BE2C (cell line): Measurements from ENCODE around the gene SMAD4.

Source experiments
- DNase-seq: peaks from one replicate; pipeline ENCODE4 v3.0.0-alpha.2; 2020
- H3K27me3 ChIP-seq: fragments of 250-450 bp; sonication (Bioruptor Pico); 2 replicates; pipeline ENCODE4 v1.5.1; 2020; ENCODE audit warnings: mild to moderate bottlenecking
- H3K36me3 ChIP-seq: fragments of 250-450 bp; sonication (Bioruptor Pico); 2 replicates; pipeline ENCODE4 v1.5.1; 2020; ENCODE audit warnings: mild to moderate bottlenecking
- H3K4me1 ChIP-seq: fragments of 250-450 bp; sonication (Bioruptor Pico); 2 replicates; pipeline ENCODE4 v1.5.1; 2020
- H3K4me3 ChIP-seq: 2 replicates; pipeline ENCODE4 v1.5.1; 2011; ENCODE audit warnings: low read depth, low read length
- H3K9me3 ChIP-seq: fragments of 250-450 bp; sonication (Bioruptor Pico); 2 replicates; pipeline ENCODE4 v1.5.1; 2020
- TF ChIP-seq, protein P1 (sequence below): IDR thresholded peaks from 2 replicates; pipeline ENCODE4 v1.5.1; 2012; ENCODE audit warnings: mild to moderate bottlenecking, low read depth, low read length

SMAD4 gene

DNA sequence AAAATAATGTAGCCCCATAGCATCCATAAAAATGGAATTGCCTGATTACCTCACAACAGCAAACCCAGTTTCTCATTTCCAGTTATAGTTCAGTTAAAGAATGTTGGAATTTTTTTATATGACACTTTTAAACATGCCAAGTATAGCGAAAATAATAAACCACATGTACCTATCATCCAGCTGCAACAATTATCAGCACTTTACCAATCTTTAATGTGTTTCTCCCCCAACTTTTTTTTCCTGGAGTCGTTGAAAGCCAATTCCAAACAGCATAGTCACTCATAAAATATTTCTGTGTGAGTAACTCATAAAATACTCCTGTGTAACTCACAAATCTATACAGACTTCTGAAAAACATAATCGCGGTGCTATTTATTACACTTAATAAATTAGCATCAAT is 38.1 kb downstream of the SMAD4 start:
- no peak for DNase-seq
- H3K9me3 ChIP-seq, result no peaks in the 10 kb centered on the region
- H3K4me3 ChIP-seq, result no peak overlapping the region
- no peaks in the 10 kb centered on the region for H3K27me3 ChIP-seq
- H3K4me1 ChIP-seq, result no peaks in the 10 kb centered on the region
- TF ChIP-seq, protein P1, sequence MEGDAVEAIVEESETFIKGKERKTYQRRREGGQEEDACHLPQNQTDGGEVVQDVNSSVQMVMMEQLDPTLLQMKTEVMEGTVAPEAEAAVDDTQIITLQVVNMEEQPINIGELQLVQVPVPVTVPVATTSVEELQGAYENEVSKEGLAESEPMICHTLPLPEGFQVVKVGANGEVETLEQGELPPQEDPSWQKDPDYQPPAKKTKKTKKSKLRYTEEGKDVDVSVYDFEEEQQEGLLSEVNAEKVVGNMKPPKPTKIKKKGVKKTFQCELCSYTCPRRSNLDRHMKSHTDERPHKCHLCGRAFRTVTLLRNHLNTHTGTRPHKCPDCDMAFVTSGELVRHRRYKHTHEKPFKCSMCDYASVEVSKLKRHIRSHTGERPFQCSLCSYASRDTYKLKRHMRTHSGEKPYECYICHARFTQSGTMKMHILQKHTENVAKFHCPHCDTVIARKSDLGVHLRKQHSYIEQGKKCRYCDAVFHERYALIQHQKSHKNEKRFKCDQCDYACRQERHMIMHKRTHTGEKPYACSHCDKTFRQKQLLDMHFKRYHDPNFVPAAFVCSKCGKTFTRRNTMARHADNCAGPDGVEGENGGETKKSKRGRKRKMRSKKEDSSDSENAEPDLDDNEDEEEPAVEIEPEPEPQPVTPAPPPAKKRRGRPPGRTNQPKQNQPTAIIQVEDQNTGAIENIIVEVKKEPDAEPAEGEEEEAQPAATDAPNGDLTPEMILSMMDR, result no peak
- H3K36me3 ChIP-seq, result no peaks in the 10 kb centered on the region; the same call in 1 of the 2 replicates

DNA sequence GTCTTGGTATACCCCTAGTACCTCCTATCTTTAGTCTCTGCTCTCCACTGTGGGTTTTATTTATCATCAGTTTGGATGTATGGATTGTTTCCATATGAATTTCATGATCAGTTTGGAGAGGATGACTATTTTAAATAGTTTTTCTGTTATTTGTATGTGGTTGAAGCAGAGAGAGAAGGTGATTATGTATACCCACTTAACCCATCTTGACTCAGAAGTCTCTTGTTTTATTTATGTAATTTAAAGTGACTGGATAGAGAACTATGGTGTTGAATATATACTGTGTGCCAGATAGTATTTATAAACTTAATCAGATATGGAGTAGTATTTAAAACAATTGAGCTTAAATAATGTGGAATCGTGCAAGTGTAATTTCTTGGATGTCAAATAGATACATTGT is 39.9 kb downstream of the SMAD4 start:
- no peak for DNase-seq
- no peaks in the 10 kb centered on the region for H3K27me3 ChIP-seq

DNA sequence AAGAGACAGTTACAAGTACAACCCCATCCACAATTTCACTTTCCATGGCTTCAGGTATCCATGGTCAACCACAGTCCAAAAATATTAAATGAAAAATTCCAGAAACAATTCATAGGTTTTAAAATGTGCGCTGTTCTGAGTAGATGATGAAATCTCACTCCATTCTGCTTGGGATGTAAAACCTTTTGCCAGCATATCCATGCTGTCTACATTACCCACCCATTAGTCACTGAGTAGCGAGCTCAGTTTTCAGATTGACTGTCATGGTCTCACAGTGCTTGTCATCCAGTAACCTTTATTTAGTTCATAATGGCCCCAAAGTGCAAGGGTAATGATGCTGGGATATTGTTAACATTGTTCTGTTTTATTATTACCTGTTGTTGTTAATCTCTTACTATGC is 40.5 kb downstream of the SMAD4 start:
- TF ChIP-seq, protein P1, result no peak
- no peak for DNase-seq
- no peak overlapping the region for H3K4me3 ChIP-seq
- no peaks in the 10 kb centered on the region for H3K9me3 ChIP-seq
- H3K27me3 ChIP-seq, result no peaks in the 10 kb centered on the region
- H3K4me1 ChIP-seq, result no peaks in the 10 kb centered on the region
- H3K36me3 ChIP-seq, result no peaks in the 10 kb centered on the region

More for the DNA sequence above, 39.9 kb downstream of the SMAD4 start:
- Histone ChIP-seq H3K4me1 (no peaks in the 10 kb centered on the region), H3K4me3 (no peak overlapping the region), H3K36me3 (no peaks in the 10 kb centered on the region; the same call in 1 of the 2 replicates), H3K9me3 (no peaks in the 10 kb centered on the region)
- TF ChIP-seq, protein P1, result no peak

DNA sequence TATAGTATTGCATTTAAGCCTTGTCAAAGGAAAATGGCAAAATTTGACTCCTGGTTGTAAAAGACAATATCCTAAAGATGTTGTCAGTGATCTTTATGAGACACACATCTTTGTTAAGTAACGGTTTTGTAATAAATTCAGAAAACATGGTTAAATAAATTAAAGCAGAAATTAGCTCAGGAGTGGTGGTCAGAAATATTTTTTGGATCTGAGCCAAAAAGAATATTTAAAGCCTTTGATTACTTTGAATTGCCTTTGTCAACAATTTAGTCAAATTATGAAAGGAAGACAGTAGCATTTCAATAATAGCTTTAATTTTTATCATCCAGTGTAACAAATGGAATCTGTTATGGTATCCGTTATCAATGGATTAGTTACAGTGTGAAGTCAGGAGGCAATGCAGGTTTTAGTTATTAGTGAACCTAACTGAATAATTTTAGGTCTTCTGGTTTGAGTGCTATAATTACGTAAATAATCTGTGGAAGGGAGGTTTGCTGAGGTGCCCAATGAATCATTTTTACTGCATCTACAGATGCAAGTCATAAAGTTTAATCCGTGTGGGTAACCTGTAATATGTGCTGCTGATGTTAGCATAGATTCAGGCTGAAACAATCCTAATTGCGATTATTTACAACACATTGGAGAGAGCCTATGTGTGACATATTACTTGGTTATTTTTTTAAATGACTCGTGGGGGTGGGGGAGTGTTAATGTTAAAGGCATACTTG is 42.7 kb downstream of the SMAD4 start:
- Histone ChIP-seq H3K36me3 (no peaks in the 10 kb centered on the region; the same call in 1 of the 2 replicates), H3K4me3 (no peak overlapping the region), H3K9me3 (no peaks in the 10 kb centered on the region), H3K27me3 (no peaks in the 10 kb centered on the region), H3K4me1 (no peaks in the 10 kb centered on the region)
- TF ChIP-seq, protein P1, result no peak
- no peak for DNase-seq

- H3K27me3 ChIP-seq, result no peaks in the 10 kb centered on the region
- DNase-seq, result no peak
- H3K9me3 ChIP-seq, result no peaks in the 10 kb centered on the region
- TF ChIP-seq, protein P1, result no peak
- no peak overlapping the region for H3K4me3 ChIP-seq
- H3K4me1 ChIP-seq, result no peaks in the 10 kb centered on the region
- H3K36me3 ChIP-seq, result no peaks in the 10 kb centered on the region; the same call in none of the 2 replicates
These were observed 44.6 kb downstream of the SMAD4 start for GRCh38 chr18:51074605-51075004.

- TF ChIP-seq, protein P1, result no peak
- no peak for DNase-seq
- no peaks in the 10 kb centered on the region; the same call in none of the 2 replicates for H3K36me3 ChIP-seq
These were observed 46.5 kb downstream of the SMAD4 start for GRCh38 chr18:51076503-51076902.

More at GRCh38 chr18:51076503-51076902, 46.5 kb downstream of the SMAD4 start:
- Histone ChIP-seq H3K4me3 (no peak overlapping the region), H3K27me3 (no peaks in the 10 kb centered on the region), H3K4me1 (no peaks in the 10 kb centered on the region), H3K9me3 (no peaks in the 10 kb centered on the region)
